H1 (cell line): ENCODE results near the gene SH3YL1. TPM values are rescaled to one million over a fixed set of nuclear protein-coding genes. Genes with fewer than 3 reads are reported as not detected.
A peak's percentile ranks its signal among the peaks of the same experiment; 100 is the strongest.

Experiments used
- CBX5 ChIP-seq: fragments of 300-800, 300-1000 bp; sonication (generic); IDR thresholded peaks from 2 replicates; pipeline ENCODE4 v1.7.1; 2016; ENCODE audit warnings: antibody characterized with exemption, low read length, low read depth
- CEBPB ChIP-seq: IDR thresholded peaks from 2 replicates; pipeline ENCODE4 v1.6.1; 2012; ENCODE audit warnings: low read depth, low read length
- CHD1 ChIP-seq: IDR thresholded peaks from 2 replicates; pipeline ENCODE4 v1.6.1; 2012; ENCODE audit warnings: low read depth, low read length, improper control_type of control experiment
- CHD2 ChIP-seq: IDR thresholded peaks from 2 replicates; pipeline ENCODE4 v1.6.1; 2012; ENCODE audit warnings: low read length, improper control_type of control experiment
- FOSL1 ChIP-seq: IDR thresholded peaks from 2 replicates; pipeline ENCODE4 v1.6.1; 2011; ENCODE audit warnings: mild to moderate bottlenecking, low read depth, low read length, moderate library complexity; ENCODE audit not compliant: insufficient read depth
- JUN ChIP-seq: IDR thresholded peaks from 2 replicates; pipeline ENCODE4 v1.6.1; 2011; ENCODE audit warnings: low read depth, mild to moderate bottlenecking, improper control_type of control experiment, low read length
- KDM1A ChIP-seq: fragments of 200-600, 300-600 bp; sonication (generic); IDR thresholded peaks from 2 replicates; pipeline ENCODE4 v1.7.1; 2016; ENCODE audit warnings: mild to moderate bottlenecking, low read length, borderline replicate concordance
- KDM4A ChIP-seq: IDR thresholded peaks from one replicate; pipeline ENCODE4 v1.7.1; 2012; ENCODE audit warnings: low read depth, mild to moderate bottlenecking, moderate library complexity, low read length, inconsistent platforms; ENCODE audit not compliant: severe bottlenecking
- MAFK ChIP-seq: IDR thresholded peaks from 2 replicates; pipeline ENCODE4 v1.6.1; 2012; ENCODE audit warnings: low read depth, mild to moderate bottlenecking, improper control_type of control experiment, low read length
- RAD21 ChIP-seq, 2 experiments: IDR thresholded peaks in 1 of 2; conservative IDR thresholded peaks in 1 of 2; 2 replicates each; pipeline ENCODE4 v1.6.1; 2011; ENCODE audit warnings: low read depth in 2 of 2, low read length in 2 of 2, improper control_type of control experiment in 1 of 2, inconsistent platforms in 1 of 2, mild to moderate bottlenecking in 1 of 2, moderate library complexity in 1 of 2
- RBBP5 ChIP-seq: IDR thresholded peaks from 2 replicates; pipeline ENCODE4 v1.7.1; 2012; ENCODE audit warnings: low read depth, mild to moderate bottlenecking, inconsistent platforms, low read length, moderate library complexity, borderline replicate concordance
- RNF2 ChIP-seq: fragments of 200-900, 300-1000 bp; sonication (generic); IDR thresholded peaks from 2 replicates; pipeline ENCODE4 v1.7.1; 2016; ENCODE audit warnings: borderline replicate concordance, low read depth, mild to moderate bottlenecking, antibody characterized with exemption, low read length; ENCODE audit not compliant: poor library complexity, severe bottlenecking; ENCODE audit errors: missing control alignments
- SUZ12 ChIP-seq: fragments of 200-600 bp; sonication (generic); IDR thresholded peaks from 2 replicates; pipeline ENCODE4 v1.6.1; 2012; ENCODE audit warnings: mild to moderate bottlenecking, inconsistent platforms, low read length, moderate library complexity, mixed read lengths
- TAF1 ChIP-seq: IDR thresholded peaks from 2 replicates; pipeline ENCODE4 v1.6.1; 2011; ENCODE audit warnings: mild to moderate bottlenecking, low read depth, low read length
- TBP ChIP-seq: IDR thresholded peaks from 2 replicates; pipeline ENCODE4 v1.6.1; 2011; ENCODE audit warnings: low read depth, low read length, improper control_type of control experiment
- TCF12 ChIP-seq: IDR thresholded peaks from 2 replicates; pipeline ENCODE4 v1.6.1; 2011; ENCODE audit warnings: low read depth, mild to moderate bottlenecking, low read length
- TEAD4 ChIP-seq: IDR thresholded peaks from 2 replicates; pipeline ENCODE4 v1.6.1; 2012; ENCODE audit warnings: low read depth, low read length, inconsistent platforms, mixed read lengths
- ZNF274 ChIP-seq: IDR thresholded peaks from 2 replicates; pipeline ENCODE4 v1.7.0; 2012; ENCODE audit warnings: low read length, borderline replicate concordance; ENCODE audit errors: extremely low read depth
- polyA plus RNA-seq, 7 experiments: library from polyadenylated mRNA; depleted of rRNA in 3 of 7; stranded (reverse) in 5 of 7; unstranded in 2 of 7; fragments of >200 nt in 5 of 7; fragments of 200-250 nt in 2 of 7; gene quantifications; 1 replicate in 5 of 7; 2 replicates in 1 of 7; 4 replicates in 1 of 7; pipeline versions ENCODE4 v1.2.1 to v1.2.3, GENCODE V29; 2011 to 2013; ENCODE audit warnings: missing spikeins in 2 of 7, mixed read lengths in 2 of 7
- total RNA-seq: library from RNA; stranded (reverse); fragmentation: NEBNext Ultra II Directional; extraction: Animal tissue kit (Norgen Biotek cat#: 25700); gene quantifications from 2 replicates; pipeline ENCODE4 v1.2.1, GENCODE V29; 2021
- TF ChIP-seq, protein P1 (sequence below), 3 experiments: IDR thresholded peaks; 1 replicate in 2 of 3; 2 replicates in 1 of 3; pipeline versions ENCODE4 v1.5.1 to v1.6.1; 2011; ENCODE audit warnings: low read length in 3 of 3, mild to moderate bottlenecking in 3 of 3, inconsistent platforms in 2 of 3, low read depth in 1 of 3, moderate library complexity in 1 of 3; ENCODE audit not compliant: insufficient read depth in 1 of 3; ENCODE audit errors: control extremely low read depth in 1 of 3
- TF ChIP-seq, protein P2 (sequence below): IDR thresholded peaks from 2 replicates; pipeline ENCODE4 v1.6.1; 2012; ENCODE audit warnings: inconsistent platforms

SH3YL1 gene
- total and polyA plus RNA-seq, 2 of the 8 experiments (the other 6 are each of a cell fraction or from before 2014, with no cell fraction given), result 13.6 to 37.2 TPM

DNA sequence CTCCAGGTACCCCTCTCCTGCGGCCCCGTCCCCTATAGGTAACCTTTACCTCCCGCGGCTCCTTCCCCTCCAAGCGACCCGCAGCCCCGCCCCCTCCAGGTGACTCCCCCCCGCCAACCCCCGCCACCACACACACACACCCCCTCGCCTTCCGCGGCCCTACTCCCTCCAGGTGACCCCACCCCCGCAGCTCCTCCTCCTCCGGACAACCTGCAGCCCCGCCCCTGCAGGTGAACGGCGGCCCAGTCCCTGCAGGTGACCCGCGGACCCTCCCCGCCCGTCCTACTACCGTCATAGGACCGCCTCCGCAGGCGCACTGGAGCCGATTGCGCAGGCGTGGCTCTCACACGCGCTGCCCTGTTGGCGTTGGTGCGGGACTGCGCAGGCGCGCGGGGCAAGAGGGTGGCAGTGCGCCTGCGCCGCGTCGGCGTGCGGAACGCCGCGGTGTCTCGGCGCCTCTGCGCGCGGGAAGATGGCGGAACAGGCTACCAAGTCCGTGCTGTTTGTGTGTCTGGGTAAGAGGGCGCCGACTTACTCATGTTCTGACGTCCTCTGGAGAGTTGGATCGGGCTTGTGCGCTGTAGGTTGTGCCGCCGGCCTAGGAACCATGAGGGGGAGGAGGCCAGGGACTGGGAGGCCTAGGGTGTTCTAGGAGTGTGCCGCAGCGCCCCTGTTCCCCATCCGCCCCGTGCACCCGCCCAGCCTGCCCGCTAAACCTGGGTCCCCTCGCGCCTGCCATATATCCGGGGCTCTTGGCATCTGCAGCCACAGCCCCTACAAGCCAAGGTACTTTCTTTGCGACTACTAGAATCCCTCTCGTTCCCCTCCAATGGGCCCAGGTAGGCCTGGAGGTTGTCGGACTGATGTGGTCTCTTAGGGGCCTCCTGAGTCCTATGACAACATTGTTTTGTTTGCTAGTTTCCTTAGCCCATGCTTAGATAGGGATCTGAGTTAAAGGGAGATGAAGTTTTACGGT is 949 bp upstream of the SH3YL1 start, which contains the start of gene ACP1 (continued):
- TF ChIP-seq TBP (peak; percentile 74), CHD1 (no peak), KDM1A (no peak), SUZ12 (no peak), TEAD4 (no peak), TAF1 (peak; percentile 92), JUN (no peak), CBX5 (no peak), CHD2 (peak; percentile 11; the same call in 1 of the 2 replicates), RNF2 (no peak), MAFK (no peak), RBBP5 (0 out of 2 replicates have a peak, but pooled peaks have one; percentile 66), KDM4A (peak; percentile 8), CEBPB (0 out of 2 replicates have a peak, but pooled peaks have one; percentile 8), ZNF274 (no peak), RAD21 (IDR thresholded peaks at IDR 0.05 in 1 of 2, conservative IDR thresholded peaks at IDR 0.05 in 1 of 2; ENCODE audit: low read depth in 2 of 2, low read length in 2 of 2) (no peak), TCF12 (no peak), FOSL1 (no peak)
- TF ChIP-seq, protein P1, sequence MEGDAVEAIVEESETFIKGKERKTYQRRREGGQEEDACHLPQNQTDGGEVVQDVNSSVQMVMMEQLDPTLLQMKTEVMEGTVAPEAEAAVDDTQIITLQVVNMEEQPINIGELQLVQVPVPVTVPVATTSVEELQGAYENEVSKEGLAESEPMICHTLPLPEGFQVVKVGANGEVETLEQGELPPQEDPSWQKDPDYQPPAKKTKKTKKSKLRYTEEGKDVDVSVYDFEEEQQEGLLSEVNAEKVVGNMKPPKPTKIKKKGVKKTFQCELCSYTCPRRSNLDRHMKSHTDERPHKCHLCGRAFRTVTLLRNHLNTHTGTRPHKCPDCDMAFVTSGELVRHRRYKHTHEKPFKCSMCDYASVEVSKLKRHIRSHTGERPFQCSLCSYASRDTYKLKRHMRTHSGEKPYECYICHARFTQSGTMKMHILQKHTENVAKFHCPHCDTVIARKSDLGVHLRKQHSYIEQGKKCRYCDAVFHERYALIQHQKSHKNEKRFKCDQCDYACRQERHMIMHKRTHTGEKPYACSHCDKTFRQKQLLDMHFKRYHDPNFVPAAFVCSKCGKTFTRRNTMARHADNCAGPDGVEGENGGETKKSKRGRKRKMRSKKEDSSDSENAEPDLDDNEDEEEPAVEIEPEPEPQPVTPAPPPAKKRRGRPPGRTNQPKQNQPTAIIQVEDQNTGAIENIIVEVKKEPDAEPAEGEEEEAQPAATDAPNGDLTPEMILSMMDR (IDR thresholded peaks at IDR 0.05; ENCODE audit: control extremely low read depth in 1 of 3, insufficient read depth in 1 of 3, low read depth in 1 of 3, low read length in 3 of 3), result no peak
- TF ChIP-seq, protein P2, sequence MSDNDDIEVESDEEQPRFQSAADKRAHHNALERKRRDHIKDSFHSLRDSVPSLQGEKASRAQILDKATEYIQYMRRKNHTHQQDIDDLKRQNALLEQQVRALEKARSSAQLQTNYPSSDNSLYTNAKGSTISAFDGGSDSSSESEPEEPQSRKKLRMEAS, result peak; percentile 84
